BE2C (cell line): ENCODE results near the gene MAD2L2.
A peak's percentile ranks its signal among the peaks of the same experiment; 100 is the strongest.

Experiments
- DNase-seq: peaks from one replicate; pipeline ENCODE4 v3.0.0-alpha.2; 2020
- H3K27me3 ChIP-seq: fragments of 250-450 bp; sonication (Bioruptor Pico); 2 replicates; pipeline ENCODE4 v1.5.1; 2020; ENCODE audit warnings: mild to moderate bottlenecking
- H3K36me3 ChIP-seq: fragments of 250-450 bp; sonication (Bioruptor Pico); 2 replicates; pipeline ENCODE4 v1.5.1; 2020; ENCODE audit warnings: mild to moderate bottlenecking
- H3K4me1 ChIP-seq: fragments of 250-450 bp; sonication (Bioruptor Pico); 2 replicates; pipeline ENCODE4 v1.5.1; 2020
- H3K4me3 ChIP-seq: 2 replicates; pipeline ENCODE4 v1.5.1; 2011; ENCODE audit warnings: low read depth, low read length
- H3K9me3 ChIP-seq: fragments of 250-450 bp; sonication (Bioruptor Pico); 2 replicates; pipeline ENCODE4 v1.5.1; 2020
- CTCF ChIP-seq: IDR thresholded peaks from 2 replicates; pipeline ENCODE4 v1.5.1; 2012; ENCODE audit warnings: mild to moderate bottlenecking, low read depth, low read length

The MAD2L2 gene

GRCh38 chr1:11727119-11727518 lies 46.2 kb upstream of the MAD2L2 start:
- no peak for DNase-seq
- Histone ChIP-seq H3K36me3 (no peaks in the 10 kb centered on the region), H3K27me3 (no peaks in the 10 kb centered on the region), H3K4me3 (no peak overlapping the region), H3K4me1 (no peaks in the 10 kb centered on the region), H3K9me3 (no peaks in the 10 kb centered on the region)
- TF ChIP-seq CTCF, result no peak

GRCh38 chr1:11725616-11726015 lies 44.7 kb upstream of the MAD2L2 start:
- no peaks in the 10 kb centered on the region for H3K36me3 ChIP-seq
- H3K9me3 ChIP-seq, result no peaks in the 10 kb centered on the region
- no peak for DNase-seq
- H3K27me3 ChIP-seq, result no peaks in the 10 kb centered on the region
- H3K4me1 ChIP-seq, result no peaks in the 10 kb centered on the region
- no peak for TF ChIP-seq CTCF
- no peak overlapping the region for H3K4me3 ChIP-seq

GRCh38 chr1:11722538-11722937 lies 41.6 kb upstream of the MAD2L2 start:
- Histone ChIP-seq H3K4me3 (no peak overlapping the region), H3K36me3 (no peaks in the 10 kb centered on the region), H3K27me3 (no peaks in the 10 kb centered on the region), H3K4me1 (no peaks in the 10 kb centered on the region), H3K9me3 (no peaks in the 10 kb centered on the region)
- no peak for TF ChIP-seq CTCF
- no peak for DNase-seq

GRCh38 chr1:11721311-11721710 lies 40.4 kb upstream of the MAD2L2 start:
- Histone ChIP-seq H3K4me3 (no peak overlapping the region), H3K27me3 (no peaks in the 10 kb centered on the region), H3K9me3 (no peaks in the 10 kb centered on the region), H3K36me3 (no peaks in the 10 kb centered on the region), H3K4me1 (no peaks in the 10 kb centered on the region)
- DNase-seq, result no peak
- no peak for TF ChIP-seq CTCF

- no peaks in the 10 kb centered on the region for H3K27me3 ChIP-seq
- DNase-seq, result no peak
- no peaks in the 10 kb centered on the region for H3K4me1 ChIP-seq
- no peaks in the 10 kb centered on the region for H3K36me3 ChIP-seq
- no peaks in the 10 kb centered on the region for H3K9me3 ChIP-seq
- no peak for TF ChIP-seq CTCF
- no peak overlapping the region for H3K4me3 ChIP-seq
Measured at GRCh38 chr1:11720525-11720924, 39.6 kb upstream of the MAD2L2 start.

DNA sequence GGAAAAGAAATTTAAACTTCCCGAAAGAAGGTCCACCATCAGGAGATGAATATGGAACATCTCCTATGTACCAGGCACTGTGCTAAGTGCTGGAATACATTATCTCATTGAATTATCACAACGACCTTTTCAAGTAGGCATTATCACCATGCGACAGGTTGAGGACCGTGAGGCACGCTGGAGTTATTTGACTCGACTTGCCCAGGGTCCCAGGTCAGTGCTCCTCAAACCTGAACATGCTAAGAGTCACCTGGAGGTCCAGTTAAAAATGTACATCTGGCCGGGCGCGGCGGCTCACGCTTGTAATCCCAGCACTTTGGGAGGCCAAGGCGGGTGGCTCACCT lies 39.1 kb upstream of the MAD2L2 start:
- H3K4me3 ChIP-seq, result peak overlapping the region; percentile 45; the same call in 1 of the 2 replicates
- TF ChIP-seq CTCF, result no peak
- H3K36me3 ChIP-seq, result no peaks in the 10 kb centered on the region
- no peak for DNase-seq
- H3K9me3 ChIP-seq, result no peaks in the 10 kb centered on the region
- H3K4me1 ChIP-seq, result no peaks in the 10 kb centered on the region
- no peaks in the 10 kb centered on the region for H3K27me3 ChIP-seq
